Esophagus muscularis mucosa (tissue), 4 donors: ENCODE results near the gene HNRNPA3. TPM values are rescaled to one million over a fixed set of nuclear protein-coding genes. Genes with fewer than 3 reads are reported as not detected.
"Not testable (repeated sequence)": the region's sequence is repeated elsewhere in the genome, so short reads cannot be mapped to it uniquely, and the experiment has no call there.

Experiments used
- DNase-seq: peaks from one replicate; pipeline ENCODE4 v3.0.0-alpha.2; 2017; ENCODE audit errors: extremely low spot score
- H3K27ac ChIP-seq, 4 donors: fragments of 200-600 bp; sonication (generic); replicated peaks in 1 of 4; 1 replicate in 3 of 4; 2 replicates in 1 of 4; pipeline ENCODE4 v1.5.1; 2016 to 2019; ENCODE audit warnings: mild to moderate bottlenecking in 1 of 4
- H3K27me3 ChIP-seq, 4 donors: fragments of 200-600 bp; sonication (generic); one replicate each; pipeline versions ENCODE4 v1.5.1 to v1.6.0; 2016 to 2019
- H3K36me3 ChIP-seq, 4 donors: fragments of 200-600 bp; sonication (generic); one replicate each; pipeline ENCODE4 v1.5.1; 2016 to 2019
- H3K4me1 ChIP-seq, 4 donors: fragments of 200-600 bp; sonication (generic); one replicate each; pipeline ENCODE4 v1.5.1; 2016 to 2019
- H3K4me3 ChIP-seq, 4 donors: fragments of 200-600 bp; sonication (generic); 1 replicate in 2 of 4; 2 replicates in 2 of 4; pipeline ENCODE4 v1.5.1; 2016 to 2019; ENCODE audit warnings: mild to moderate bottlenecking in 4 of 4, moderate library complexity in 1 of 4
- H3K9me3 ChIP-seq, 4 donors: fragments of 200-600 bp; sonication (generic); 1 replicate in 3 of 4; 2 replicates in 1 of 4; pipeline ENCODE4 v1.5.1; 2016 to 2019
- CTCF ChIP-seq, 3 experiments: fragments of 200-600 bp in 2 of 3; fragments of 450-650 bp in 1 of 3; sonication (generic) in 2 of 3; IDR thresholded peaks; one replicate each; pipeline ENCODE4 v1.5.1; 2017 to 2019; ENCODE audit warnings: antibody characterized with exemption in 3 of 3, mild to moderate bottlenecking in 2 of 3, moderate library complexity in 1 of 3
- EP300 ChIP-seq: sonication (generic); formaldehyde crosslinking; IDR thresholded peaks from one replicate; pipeline ENCODE4 v1.6.1; 2017; ENCODE audit warnings: antibody characterized with exemption
- POLR2A ChIP-seq: fragments of 450-650 bp; IDR thresholded peaks from one replicate; pipeline ENCODE4 v1.6.1; 2017; ENCODE audit warnings: antibody characterized with exemption, moderate library complexity, mild to moderate bottlenecking, low read depth
- POLR2AphosphoS5 ChIP-seq, 2 donors: sonication (generic); formaldehyde crosslinking; IDR thresholded peaks; one replicate each; pipeline ENCODE4 v1.6.1; 2017; ENCODE audit warnings: antibody characterized with exemption in 2 of 2
- WGBS: methylation state at CpG from one replicate; pipeline ENCODE4 v1.1.5; 2018; 5-methylcytosine and 5-hydroxymethylcytosine counted together
- intact Hi-C: fragments of 100-400 bp; cut with DNase I; formaldehyde crosslinking; loops from one replicate; pipeline ENCODE4 v1.15.1; 2023
- total RNA-seq, 4 donors: library from RNA; depleted of rRNA; stranded (reverse); fragments of >200 nt; gene quantifications; one replicate each; pipeline versions ENCODE4 v1.1.0 to v1.2.1, GENCODE V29; 2016

HNRNPA3 gene
- total RNA-seq, 4 donors from 2014 or later, result 59.2 to 72.3 (median 64.3) TPM

- peaks cover 0 to 19% (median 6%) of the 10 kb centered on the region in 4 donors for H3K4me1 ChIP-seq
- no peaks in the 10 kb centered on the region for H3K9me3 ChIP-seq
- intact Hi-C loops, result no loop called here
- no peak for DNase-seq
- no peak overlapping the region for H3K4me3 ChIP-seq
- H3K36me3 ChIP-seq, result no peaks in the 10 kb centered on the region
- 63% methylated on average over 5 of the region's 5 CpGs for WGBS
- TF ChIP-seq POLR2A, result no peak
- no peak for TF ChIP-seq POLR2AphosphoS5 (IDR thresholded peaks at IDR 0.05)
- no peak for TF ChIP-seq CTCF (IDR thresholded peaks at IDR 0.05)
- no peak for TF ChIP-seq EP300
- no peak overlapping the region for H3K27ac ChIP-seq
- H3K27me3 ChIP-seq, result no peaks in the 10 kb centered on the region
These were observed 32.2 kb upstream of the HNRNPA3 start for GRCh38 chr2:177180269-177181000.

GRCh38 chr2:177183860-177184259 is 28.7 kb upstream of the HNRNPA3 start:
- no peak overlapping the region for H3K4me3 ChIP-seq
- peak in 1 of 2 donors; percentile 31 for TF ChIP-seq POLR2AphosphoS5 (IDR thresholded peaks at IDR 0.05)
- no peak for TF ChIP-seq CTCF (IDR thresholded peaks at IDR 0.05)
- no peaks in the 10 kb centered on the region for H3K36me3 ChIP-seq
- intact Hi-C loops, result no loop called here
- DNase-seq, result no peak
- H3K27me3 ChIP-seq, result no peaks in the 10 kb centered on the region
- peaks cover 0 to 19% (median 6%) of the 10 kb centered on the region in 4 donors for H3K4me1 ChIP-seq
- peak overlapping the region in 1 of 4 donors; percentile 39 for H3K27ac ChIP-seq
- H3K9me3 ChIP-seq, result no peaks in the 10 kb centered on the region

- Histone ChIP-seq H3K9me3 (no peaks in the 10 kb centered on the region), H3K27ac (peak overlapping the region in 3 of 4 donors; percentile 1 to 39 (median 12))
- WGBS, result 83% methylated on average over 1 of the region's 1 CpG
These were observed 28.0 kb upstream of the HNRNPA3 start for GRCh38 chr2:177184606-177185005.

GRCh38 chr2:177186038-177186437 is 26.6 kb upstream of the HNRNPA3 start:
- H3K27ac ChIP-seq, intact Hi-C loops, H3K4me3 ChIP-seq, H3K36me3 ChIP-seq, H3K27me3 ChIP-seq, DNase-seq, H3K9me3 ChIP-seq: not testable (repeated sequence)
- H3K4me1 ChIP-seq, result peaks cover 0 to 19% (median 2%) of the 10 kb centered on the region in 4 donors
- WGBS, result 83% methylated on average over 7 of the region's 7 CpGs

More at GRCh38 chr2:177184606-177185005, 28.0 kb upstream of the HNRNPA3 start:
- intact Hi-C loops, result no loop called here
- peaks cover 0 to 19% (median 6%) of the 10 kb centered on the region in 4 donors for H3K4me1 ChIP-seq
- no peak overlapping the region for H3K4me3 ChIP-seq
- no peak for DNase-seq
- H3K27me3 ChIP-seq, result no peaks in the 10 kb centered on the region
- no peaks in the 10 kb centered on the region for H3K36me3 ChIP-seq
- no peak for TF ChIP-seq POLR2AphosphoS5 (IDR thresholded peaks at IDR 0.05)
- TF ChIP-seq EP300, result no peak
- TF ChIP-seq CTCF (IDR thresholded peaks at IDR 0.05), result no peak
- no peak for TF ChIP-seq POLR2A

- Histone ChIP-seq H3K4me3 (no peak overlapping the region), H3K9me3 (no peaks in the 10 kb centered on the region), H3K36me3 (no peaks in the 10 kb centered on the region), H3K4me1 (peaks cover 0 to 32% (median 12%) of the 10 kb centered on the region in 4 donors), H3K27me3 (no peaks in the 10 kb centered on the region), H3K27ac (no peak overlapping the region)
- TF ChIP-seq CTCF (IDR thresholded peaks at IDR 0.05), result no peak
- TF ChIP-seq EP300, result no peak
- no peak for DNase-seq
- intact Hi-C loops, result no loop called here
- 61% methylated on average over 7 of the region's 8 CpGs for WGBS
These were observed 24.8 kb upstream of the HNRNPA3 start for GRCh38 chr2:177187631-177188312.
